Measurements from ENCODE around the gene SORL1. TPM values are rescaled to one million over a fixed set of nuclear protein-coding genes. Genes with fewer than 3 reads are reported as not detected.
A peak's percentile ranks its signal among the peaks of the same experiment; 100 is the strongest.
"Not testable (repeated sequence)": the region's sequence is repeated elsewhere in the genome, so short reads cannot be mapped to it uniquely, and the experiment has no call there.

Gene SORL1, protein sequence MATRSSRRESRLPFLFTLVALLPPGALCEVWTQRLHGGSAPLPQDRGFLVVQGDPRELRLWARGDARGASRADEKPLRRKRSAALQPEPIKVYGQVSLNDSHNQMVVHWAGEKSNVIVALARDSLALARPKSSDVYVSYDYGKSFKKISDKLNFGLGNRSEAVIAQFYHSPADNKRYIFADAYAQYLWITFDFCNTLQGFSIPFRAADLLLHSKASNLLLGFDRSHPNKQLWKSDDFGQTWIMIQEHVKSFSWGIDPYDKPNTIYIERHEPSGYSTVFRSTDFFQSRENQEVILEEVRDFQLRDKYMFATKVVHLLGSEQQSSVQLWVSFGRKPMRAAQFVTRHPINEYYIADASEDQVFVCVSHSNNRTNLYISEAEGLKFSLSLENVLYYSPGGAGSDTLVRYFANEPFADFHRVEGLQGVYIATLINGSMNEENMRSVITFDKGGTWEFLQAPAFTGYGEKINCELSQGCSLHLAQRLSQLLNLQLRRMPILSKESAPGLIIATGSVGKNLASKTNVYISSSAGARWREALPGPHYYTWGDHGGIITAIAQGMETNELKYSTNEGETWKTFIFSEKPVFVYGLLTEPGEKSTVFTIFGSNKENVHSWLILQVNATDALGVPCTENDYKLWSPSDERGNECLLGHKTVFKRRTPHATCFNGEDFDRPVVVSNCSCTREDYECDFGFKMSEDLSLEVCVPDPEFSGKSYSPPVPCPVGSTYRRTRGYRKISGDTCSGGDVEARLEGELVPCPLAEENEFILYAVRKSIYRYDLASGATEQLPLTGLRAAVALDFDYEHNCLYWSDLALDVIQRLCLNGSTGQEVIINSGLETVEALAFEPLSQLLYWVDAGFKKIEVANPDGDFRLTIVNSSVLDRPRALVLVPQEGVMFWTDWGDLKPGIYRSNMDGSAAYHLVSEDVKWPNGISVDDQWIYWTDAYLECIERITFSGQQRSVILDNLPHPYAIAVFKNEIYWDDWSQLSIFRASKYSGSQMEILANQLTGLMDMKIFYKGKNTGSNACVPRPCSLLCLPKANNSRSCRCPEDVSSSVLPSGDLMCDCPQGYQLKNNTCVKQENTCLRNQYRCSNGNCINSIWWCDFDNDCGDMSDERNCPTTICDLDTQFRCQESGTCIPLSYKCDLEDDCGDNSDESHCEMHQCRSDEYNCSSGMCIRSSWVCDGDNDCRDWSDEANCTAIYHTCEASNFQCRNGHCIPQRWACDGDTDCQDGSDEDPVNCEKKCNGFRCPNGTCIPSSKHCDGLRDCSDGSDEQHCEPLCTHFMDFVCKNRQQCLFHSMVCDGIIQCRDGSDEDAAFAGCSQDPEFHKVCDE (N-terminal part only)
- 11.8 and 13.8 TPM in 2 replicates for total RNA-seq
- long read RNA-seq, partial matches to known transcripts, result 15 of 20 reads
- long read RNA-seq, other reads (novel, unspliced or antisense), result 4 of 20 reads

DNA sequence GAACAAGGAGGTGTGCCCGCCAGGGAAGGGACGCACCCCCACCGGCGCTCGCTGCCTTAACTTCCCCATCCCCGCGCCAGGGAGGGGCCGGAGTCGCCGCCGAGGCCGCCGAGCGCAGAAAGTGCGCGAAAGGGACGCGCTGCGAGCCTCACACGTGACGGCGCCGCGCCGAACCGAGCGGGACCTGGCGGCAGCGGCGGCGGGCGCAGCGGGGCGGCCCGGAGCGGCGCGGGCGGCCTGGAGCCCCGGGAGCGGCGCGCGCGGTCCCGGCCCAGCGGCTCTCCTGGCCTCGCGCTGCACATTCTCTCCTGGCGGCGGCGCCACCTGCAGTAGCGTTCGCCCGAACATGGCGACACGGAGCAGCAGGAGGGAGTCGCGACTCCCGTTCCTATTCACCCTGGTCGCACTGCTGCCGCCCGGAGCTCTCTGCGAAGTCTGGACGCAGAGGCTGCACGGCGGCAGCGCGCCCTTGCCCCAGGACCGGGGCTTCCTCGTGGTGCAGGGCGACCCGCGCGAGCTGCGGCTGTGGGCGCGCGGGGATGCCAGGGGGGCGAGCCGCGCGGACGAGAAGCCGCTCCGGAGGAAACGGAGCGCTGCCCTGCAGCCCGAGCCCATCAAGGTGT is at the start of gene SORL1:
SORL1 (plus strand) TSS at position 329 of the 623 bp plus-strand sequence; CDS start at position 347, 18 bp downstream.
- H3K4me1 Mint-ChIP-seq, result peaks cover 24% of the 10 kb centered on the region
- H3K4me3 Mint-ChIP-seq, result peak within 1 kb of the TSS; percentile 93
- H3K27me3 Mint-ChIP-seq (ENCODE audit: low read depth), result peaks cover 40% of the 10 kb centered on the region
- H3K36me3 Mint-ChIP-seq (ENCODE audit: low read depth), result no peaks in the 10 kb centered on the region
- H3K27ac Mint-ChIP-seq (ENCODE audit: unreplicated experiment), result peak within 1 kb of the TSS; percentile 9
- TF ChIP-seq, protein P1, sequence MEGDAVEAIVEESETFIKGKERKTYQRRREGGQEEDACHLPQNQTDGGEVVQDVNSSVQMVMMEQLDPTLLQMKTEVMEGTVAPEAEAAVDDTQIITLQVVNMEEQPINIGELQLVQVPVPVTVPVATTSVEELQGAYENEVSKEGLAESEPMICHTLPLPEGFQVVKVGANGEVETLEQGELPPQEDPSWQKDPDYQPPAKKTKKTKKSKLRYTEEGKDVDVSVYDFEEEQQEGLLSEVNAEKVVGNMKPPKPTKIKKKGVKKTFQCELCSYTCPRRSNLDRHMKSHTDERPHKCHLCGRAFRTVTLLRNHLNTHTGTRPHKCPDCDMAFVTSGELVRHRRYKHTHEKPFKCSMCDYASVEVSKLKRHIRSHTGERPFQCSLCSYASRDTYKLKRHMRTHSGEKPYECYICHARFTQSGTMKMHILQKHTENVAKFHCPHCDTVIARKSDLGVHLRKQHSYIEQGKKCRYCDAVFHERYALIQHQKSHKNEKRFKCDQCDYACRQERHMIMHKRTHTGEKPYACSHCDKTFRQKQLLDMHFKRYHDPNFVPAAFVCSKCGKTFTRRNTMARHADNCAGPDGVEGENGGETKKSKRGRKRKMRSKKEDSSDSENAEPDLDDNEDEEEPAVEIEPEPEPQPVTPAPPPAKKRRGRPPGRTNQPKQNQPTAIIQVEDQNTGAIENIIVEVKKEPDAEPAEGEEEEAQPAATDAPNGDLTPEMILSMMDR (conservative IDR thresholded peaks at IDR 0.05), result peak; percentile 71
- no peaks in the 10 kb centered on the region for H3K9me3 Mint-ChIP-seq
- peak; percentile 70 for DNase-seq (ENCODE audit: low read depth, low spot score)

DNA sequence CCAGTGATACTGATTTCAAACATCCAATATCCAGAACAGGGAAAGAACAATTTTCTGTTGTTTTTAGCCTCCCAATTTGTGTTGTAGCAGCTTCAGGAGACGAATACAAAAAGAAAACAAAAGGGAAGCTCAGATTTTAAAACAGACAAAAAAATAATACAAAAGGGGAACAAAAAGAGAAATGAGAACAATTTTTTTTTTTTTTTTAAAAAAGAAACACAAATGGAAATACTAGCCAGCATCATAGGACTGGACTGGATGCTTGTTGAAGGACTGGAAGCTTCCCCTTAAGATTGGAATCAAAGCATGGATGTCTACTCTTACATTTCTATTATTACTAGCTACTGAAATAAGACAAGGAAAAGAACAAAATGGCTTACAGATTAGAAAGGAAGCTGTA is 46.5 kb upstream of the SORL1 start:
- Mint-ChIP-seq H3K27ac (ENCODE audit: unreplicated experiment) (peak overlapping the region; percentile 66), H3K4me1 (peaks cover 17% of the 10 kb centered on the region), H3K27me3 (ENCODE audit: low read depth) (no peaks in the 10 kb centered on the region)

DNA sequence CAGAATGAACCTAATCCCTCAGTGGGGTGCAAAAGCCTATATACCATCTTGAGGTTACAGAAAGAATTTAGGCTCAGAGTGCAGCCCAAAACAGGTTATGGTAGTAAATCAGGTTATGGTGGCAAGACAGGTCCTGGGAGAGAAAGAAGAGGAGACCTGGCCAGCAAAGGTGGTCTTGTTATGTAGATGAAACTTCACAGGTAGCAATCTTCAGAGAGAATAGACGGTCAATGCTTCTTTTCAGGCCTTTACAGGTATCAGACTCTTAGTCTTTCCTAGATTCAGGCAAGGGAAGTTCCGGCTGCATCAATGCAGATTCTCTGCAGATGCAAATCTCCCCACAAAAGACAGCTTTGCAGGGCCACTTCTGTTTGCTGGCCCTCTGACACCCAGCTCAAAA is 45.8 kb upstream of the SORL1 start:
- Mint-ChIP-seq H3K4me3 (no peak overlapping the region), H3K27ac (ENCODE audit: unreplicated experiment) (no peak overlapping the region), H3K4me1 (peaks cover 17% of the 10 kb centered on the region), H3K9me3 (peaks cover 9% of the 10 kb centered on the region), H3K36me3 (ENCODE audit: low read depth) (peaks cover 7% of the 10 kb centered on the region), H3K27me3 (ENCODE audit: low read depth) (no peaks in the 10 kb centered on the region)
- no peak for DNase-seq (ENCODE audit: low read depth, low spot score)
- TF ChIP-seq, protein P1 (conservative IDR thresholded peaks at IDR 0.05), result no peak

More for the DNA sequence above, 46.5 kb upstream of the SORL1 start:
- no peak overlapping the region for H3K4me3 Mint-ChIP-seq
- H3K9me3 Mint-ChIP-seq, result peaks cover 13% of the 10 kb centered on the region
- H3K36me3 Mint-ChIP-seq (ENCODE audit: low read depth), result peaks cover 7% of the 10 kb centered on the region
- DNase-seq (ENCODE audit: low read depth, low spot score), result no peak
- TF ChIP-seq, protein P1 (conservative IDR thresholded peaks at IDR 0.05), result no peak

DNA sequence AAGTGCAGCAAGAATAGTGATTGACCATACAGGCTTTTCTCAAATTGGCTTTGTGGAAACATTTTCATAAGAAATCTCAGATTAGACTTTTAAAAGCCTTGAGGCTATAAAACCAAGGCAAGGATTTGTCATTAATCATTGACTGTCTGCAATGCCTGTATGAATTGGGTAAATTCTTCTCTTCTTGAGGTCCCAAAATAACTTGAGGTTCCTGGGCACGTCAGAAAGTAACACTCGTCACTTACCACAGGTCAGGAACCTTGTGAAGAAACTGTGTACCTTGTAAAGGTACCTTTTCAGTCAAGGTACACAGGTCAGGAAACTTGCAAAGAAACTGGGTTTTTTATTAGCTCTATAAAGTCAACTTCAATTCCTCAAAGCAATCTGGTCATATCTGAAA is 43.3 kb upstream of the SORL1 start:
- no peaks in the 10 kb centered on the region for H3K27me3 Mint-ChIP-seq (ENCODE audit: low read depth)
- H3K27ac Mint-ChIP-seq (ENCODE audit: unreplicated experiment), result no peak overlapping the region
- no peaks in the 10 kb centered on the region for H3K9me3 Mint-ChIP-seq
- no peaks in the 10 kb centered on the region for H3K36me3 Mint-ChIP-seq (ENCODE audit: low read depth)
- peaks cover 17% of the 10 kb centered on the region for H3K4me1 Mint-ChIP-seq
- no peak for DNase-seq (ENCODE audit: low read depth, low spot score)
- no peak overlapping the region for H3K4me3 Mint-ChIP-seq
- TF ChIP-seq, protein P1 (conservative IDR thresholded peaks at IDR 0.05), result no peak

- not testable (repeated sequence) for H3K27ac Mint-ChIP-seq (ENCODE audit: unreplicated experiment); H3K27me3 Mint-ChIP-seq (ENCODE audit: low read depth); H3K9me3 Mint-ChIP-seq
Observed at GRCh38 chr11:121410041-121410440, 42.1 kb upstream of the SORL1 start.

GRCh38 chr11:121411330-121411729 is 40.8 kb upstream of the SORL1 start:
- H3K36me3 Mint-ChIP-seq (ENCODE audit: low read depth); H3K27ac Mint-ChIP-seq (ENCODE audit: unreplicated experiment): not testable (repeated sequence)

More at GRCh38 chr11:121410041-121410440, 42.1 kb upstream of the SORL1 start:
- peaks cover 17% of the 10 kb centered on the region for H3K4me1 Mint-ChIP-seq
- DNase-seq (ENCODE audit: low read depth, low spot score); H3K36me3 Mint-ChIP-seq (ENCODE audit: low read depth); H3K4me3 Mint-ChIP-seq: not testable (repeated sequence)

More at GRCh38 chr11:121411330-121411729, 40.8 kb upstream of the SORL1 start:
- H3K27me3 Mint-ChIP-seq (ENCODE audit: low read depth); H3K9me3 Mint-ChIP-seq; DNase-seq (ENCODE audit: low read depth, low spot score); H3K4me3 Mint-ChIP-seq: not testable (repeated sequence)
- peaks cover 14% of the 10 kb centered on the region for H3K4me1 Mint-ChIP-seq

All from neural crest cell (in vitro differentiated cells).